Smooth muscle cell (in vitro differentiated cells): ENCODE data around the gene PEPD. TPM values are rescaled to one million over a fixed set of nuclear protein-coding genes. Genes with fewer than 3 reads are reported as not detected.

Source experiments
- DNase-seq: peaks from one replicate; lab custom pipeline; 2025; ENCODE audit not compliant: unreplicated experiment; lab: John Stamatoyannopoulos, UW
- H2AFZ ChIP-seq: fragments of 200-600 bp; sonication (generic); 2 replicates; pipeline ENCODE4 v1.6.0; 2016; ENCODE audit warnings: antibody characterized with exemption, low read depth, mild to moderate bottlenecking
- H3F3A ChIP-seq: fragments of 200-600 bp; sonication (generic); 2 replicates; pipeline ENCODE4 v1.6.0; 2017; ENCODE audit warnings: antibody characterized with exemption, low read depth
- H3K27ac ChIP-seq: fragments of 200-600 bp; sonication (generic); 2 replicates; pipeline ENCODE4 v1.5.1; 2016; ENCODE audit warnings: low read depth, mild to moderate bottlenecking
- H3K27me3 ChIP-seq: fragments of 200-600 bp; sonication (generic); 2 replicates; pipeline ENCODE4 v1.6.1; 2016; ENCODE audit warnings: low read depth, mild to moderate bottlenecking
- H3K36me3 ChIP-seq: fragments of 200-600 bp; sonication (generic); 2 replicates; pipeline ENCODE4 v1.5.1; 2016; ENCODE audit warnings: low read depth
- H3K4me1 ChIP-seq: fragments of 200-600 bp; sonication (generic); 2 replicates; pipeline ENCODE4 v1.5.1; 2016; ENCODE audit warnings: low read depth
- H3K4me2 ChIP-seq: fragments of 200-600 bp; sonication (generic); 2 replicates; pipeline ENCODE4 v1.6.0; 2016; ENCODE audit warnings: mild to moderate bottlenecking
- H3K4me3 ChIP-seq: fragments of 200-600 bp; sonication (generic); 2 replicates; pipeline ENCODE4 v1.5.1; 2016; ENCODE audit warnings: mild to moderate bottlenecking
- H3K79me2 ChIP-seq: fragments of 200-600 bp; sonication (generic); 2 replicates; pipeline ENCODE4 v1.6.0; 2016; ENCODE audit warnings: low read depth, mild to moderate bottlenecking
- H3K9ac ChIP-seq: fragments of 200-600 bp; sonication (generic); 2 replicates; pipeline ENCODE4 v1.6.0; 2016; ENCODE audit warnings: low read depth
- H3K9me3 ChIP-seq: fragments of 200-600 bp; sonication (generic); replicated peaks from 2 replicates; pipeline ENCODE4 v1.5.1; 2016; ENCODE audit warnings: low read depth
- H4K20me1 ChIP-seq: fragments of 200-600 bp; sonication (generic); 2 replicates; pipeline ENCODE4 v1.6.0; 2016; ENCODE audit warnings: low read depth
- CTCF ChIP-seq: fragments of 200-600 bp; sonication (generic); IDR thresholded peaks from 2 replicates; pipeline ENCODE4 v1.5.1; 2017; ENCODE audit warnings: borderline replicate concordance, mild to moderate bottlenecking, antibody characterized with exemption; ENCODE audit not compliant: insufficient read depth, poor library complexity, severe bottlenecking
- WGBS: methylation state at CpG from one replicate; pipeline ENCODE4 v1.1.7; 2016; ENCODE audit warnings: low lambda C conversion rate; 5-methylcytosine and 5-hydroxymethylcytosine counted together
- polyA plus RNA-seq: library from polyadenylated mRNA; unstranded; fragments of >200 nt; fragmentation: Nextera tagmentation; extraction: Ambion mirVana; gene quantifications from 2 replicates; pipeline ENCODE4 v1.2.1, GENCODE V29; 2016
- total RNA-seq: library from RNA; depleted of rRNA; stranded (reverse); fragments of >200 nt; gene quantifications from 2 replicates; pipeline ENCODE4 v1.2.3, GENCODE V29; 2014

The PEPD gene
- total and polyA plus RNA-seq, 2 experiments from 2014 or later = 57.2 to 70.4 TPM

GRCh38 chr19:33407716-33408115 is 113.9 kb downstream of the PEPD start:
- no peak overlapping the region for H3K27ac ChIP-seq
- H2AFZ ChIP-seq = no peak overlapping the region
- H3F3A ChIP-seq = no peaks in the 10 kb centered on the region
- no peak overlapping the region for H3K4me2 ChIP-seq
- no peaks in the 10 kb centered on the region for H3K27me3 ChIP-seq
- H3K4me3 ChIP-seq = no peak overlapping the region
- H3K79me2 ChIP-seq = no peaks in the 10 kb centered on the region
- no peak for DNase-seq
- no peaks in the 10 kb centered on the region for H4K20me1 ChIP-seq
- WGBS = 90% methylated on average over 12 of the region's 12 CpGs
- no peak for TF ChIP-seq CTCF
- H3K4me1 ChIP-seq = no peaks in the 10 kb centered on the region
- H3K36me3 ChIP-seq = no peaks in the 10 kb centered on the region
- no peak overlapping the region for H3K9ac ChIP-seq
- H3K9me3 ChIP-seq = no peaks in the 10 kb centered on the region

GRCh38 chr19:33407140-33407551 is 114.4 kb downstream of the PEPD start:
- WGBS = 58% methylated on average over 9 of the region's 9 CpGs
- Histone ChIP-seq H3F3A (no peaks in the 10 kb centered on the region), H3K36me3 (no peaks in the 10 kb centered on the region), H4K20me1 (no peaks in the 10 kb centered on the region), H3K9ac (no peak overlapping the region), H3K4me3 (no peak overlapping the region), H2AFZ (no peak overlapping the region), H3K27me3 (no peaks in the 10 kb centered on the region), H3K4me2 (no peak overlapping the region), H3K4me1 (no peaks in the 10 kb centered on the region), H3K27ac (no peak overlapping the region), H3K9me3 (no peaks in the 10 kb centered on the region), H3K79me2 (no peaks in the 10 kb centered on the region)
- DNase-seq = no peak
- TF ChIP-seq CTCF = no peak

- WGBS = 63% methylated on average over 11 of the region's 13 CpGs
- H3F3A ChIP-seq = no peaks in the 10 kb centered on the region
- peak; percentile 87 for TF ChIP-seq CTCF
- H3K36me3 ChIP-seq = no peaks in the 10 kb centered on the region
- no peaks in the 10 kb centered on the region for H3K9me3 ChIP-seq
- H3K27ac ChIP-seq = no peak overlapping the region
- no peak overlapping the region for H3K4me3 ChIP-seq
- peak; percentile 38 for DNase-seq
- no peaks in the 10 kb centered on the region for H3K79me2 ChIP-seq
- no peaks in the 10 kb centered on the region for H4K20me1 ChIP-seq
- H3K27me3 ChIP-seq = no peaks in the 10 kb centered on the region
- no peak overlapping the region for H3K4me2 ChIP-seq
- H3K4me1 ChIP-seq = no peaks in the 10 kb centered on the region
- no peak overlapping the region for H3K9ac ChIP-seq
- no peak overlapping the region for H2AFZ ChIP-seq
Observed at GRCh38 chr19:33406521-33407139, 115.0 kb downstream of the PEPD start.
